Stomach (tissue), 4 donors: ENCODE results near the gene BICRA.

Experiments used
- CTCF ChIP-seq, 7 experiments: fragments of 450-650 bp in 4 of 7; fragments of 200-600 bp in 3 of 7; sonication (generic) in 3 of 7; IDR thresholded peaks; one replicate each; pipeline ENCODE4 v1.5.1; 2016 to 2019; ENCODE audit warnings: antibody characterized with exemption in 7 of 7, control low read depth in 2 of 7, mild to moderate bottlenecking in 1 of 7
- EP300 ChIP-seq: sonication (generic); formaldehyde crosslinking; IDR thresholded peaks from one replicate; pipeline ENCODE4 v1.6.1; 2017; ENCODE audit warnings: antibody characterized with exemption
- POLR2A ChIP-seq, 4 donors: fragments of 450-650 bp; IDR thresholded peaks; one replicate each; pipeline ENCODE4 v1.6.1; 2016; ENCODE audit warnings: antibody characterized with exemption in 4 of 4, control low read depth in 2 of 4, mild to moderate bottlenecking in 1 of 4, moderate library complexity in 1 of 4
- POLR2AphosphoS5 ChIP-seq, 3 donors: sonication (generic); formaldehyde crosslinking; IDR thresholded peaks; one replicate each; pipeline ENCODE4 v1.6.1; 2016; ENCODE audit warnings: antibody characterized with exemption in 3 of 3

DNA sequence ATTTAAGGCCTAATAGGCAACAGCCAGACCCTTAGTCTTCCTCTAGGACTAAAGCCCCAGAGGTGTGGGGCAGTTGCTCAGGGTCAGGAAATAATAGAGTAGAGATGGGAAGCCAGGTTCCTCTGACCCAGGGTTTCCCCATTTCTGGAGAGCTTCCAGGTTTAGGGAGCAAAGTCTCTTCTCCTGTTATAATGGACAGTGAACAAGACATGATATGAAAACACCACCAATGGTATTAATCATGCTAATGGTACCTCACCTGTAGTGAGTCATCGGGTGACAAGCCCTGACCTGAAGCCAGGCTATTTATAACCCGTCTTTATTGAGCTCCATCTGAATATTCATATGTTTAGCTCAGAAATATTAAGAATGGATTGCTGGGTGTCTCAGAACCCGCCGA, 24.6 kb downstream of the BICRA start:
- TF ChIP-seq POLR2A (IDR thresholded peaks at IDR 0.05) (no peak), CTCF (IDR thresholded peaks at IDR 0.05) (no peak), POLR2AphosphoS5 (IDR thresholded peaks at IDR 0.05) (no peak), EP300 (no peak)
